Hematopoietic multipotent progenitor cell treated with erythropoietin and hydrocortisone succinate and interleukin-3 and kit ligand, for 6 days (in vitro differentiated cells): ENCODE results near the gene SGCA.

Source experiments
- DNase-seq: peaks from one replicate; pipeline ENCODE4 v3.0.0-alpha.2; 2015

The SGCA gene

GRCh38 chr17:50196036-50196435 is 30.2 kb downstream of the SGCA start:
- no peak for DNase-seq

GRCh38 chr17:50196826-50197225 is 31.0 kb downstream of the SGCA start:
- no peak for DNase-seq

- peak; percentile 81 for DNase-seq
Measured at GRCh38 chr17:50198026-50198669, 32.3 kb downstream of the SGCA start.

GRCh38 chr17:50199211-50199802 is 33.5 kb downstream of the SGCA start:
- DNase-seq, result no peak

- DNase-seq, result peak; percentile 87
Measured at GRCh38 chr17:50199803-50200456, 34.1 kb downstream of the SGCA start.

- DNase-seq, result peak; percentile 92
Measured at GRCh38 chr17:50200457-50201275, 34.9 kb downstream of the SGCA start.

GRCh38 chr17:50201276-50201854 is 35.6 kb downstream of the SGCA start, which contains the start of gene COL1A1:
TSS of gene COL1A1 (minus strand) at chr17:50201631. CDS start at chr17:50201513, 118 bp downstream.
- DNase-seq, result no peak

- DNase-seq, result no peak
Measured at GRCh38 chr17:50203086-50203485, 37.3 kb downstream of the SGCA start.

GRCh38 chr17:50203604-50204345 is 38.0 kb downstream of the SGCA start:
- DNase-seq, result no peak

GRCh38 chr17:50204431-50204830 is 38.6 kb downstream of the SGCA start:
- no peak for DNase-seq

GRCh38 chr17:50205111-50205962 is 39.5 kb downstream of the SGCA start:
- no peak for DNase-seq

- DNase-seq, result no peak
Measured at GRCh38 chr17:50205963-50206505, 40.2 kb downstream of the SGCA start.

- DNase-seq, result peak; percentile 62
Measured at GRCh38 chr17:50206604-50207293, 40.9 kb downstream of the SGCA start.

- no peak for DNase-seq
Measured at GRCh38 chr17:50207315-50207714, 41.5 kb downstream of the SGCA start.

GRCh38 chr17:50207792-50208567 is 42.2 kb downstream of the SGCA start:
- no peak for DNase-seq

GRCh38 chr17:50208611-50209061 is 42.8 kb downstream of the SGCA start:
- DNase-seq, result peak; percentile 61

- DNase-seq, result no peak
Measured at GRCh38 chr17:50209133-50209471, 43.3 kb downstream of the SGCA start.

GRCh38 chr17:50209472-50210239 is 43.9 kb downstream of the SGCA start:
- no peak for DNase-seq
